ENCODE data around the gene OR4C3. TPM values are rescaled to one million over a fixed set of nuclear protein-coding genes. Genes with fewer than 3 reads are reported as not detected.
A peak's percentile ranks its signal among the peaks of the same experiment; 100 is the strongest.

OR4C3 gene
- total and polyA plus RNA-seq, 9 of the 15 experiments (the other 6 are each of a cell fraction or from before 2014, with no cell fraction given): not detected

GRCh38 chr11:48307760-48308386 lies 16.8 kb upstream of the OR4C3 start:
- H3K4me3 ChIP-seq: no peak overlapping the region
- WGBS (ENCODE audit: insufficient coverage, low coverage, missing lambda C conversion rate): 4% methylated on average over 5 of the region's 5 CpGs
- H3K36me3 ChIP-seq (ENCODE audit: control insufficient read depth, insufficient read depth, low read length): no peaks in the 10 kb centered on the region
- no peaks in the 10 kb centered on the region for H3K79me2 ChIP-seq (ENCODE audit: control insufficient read depth, insufficient read depth, low read length)
- no TSS peak for BruUV-seq (replicated peaks)
- no peaks in the 10 kb centered on the region for H3K4me1 ChIP-seq (replicated peaks in 1 of 2; ENCODE audit: control insufficient read depth in 2 of 2, insufficient read depth in 2 of 2, low read length in 2 of 2)
- POLR2A ChIA-PET: no interaction called here
- intact Hi-C loops (cut with micrococcal nuclease) (loop anchor here (2.0 to 10.0 kb wide), 2 partner anchors 135 to 1687 kb away; no protein-coding TSS in a partner anchor), in situ Hi-C loops (cut with MboI) (no loop called here)
- H3K9me3 ChIP-seq (replicated peaks; ENCODE audit: control insufficient read depth, insufficient read depth, low read depth, low read length): no peaks in the 10 kb centered on the region
- H3K27me3 ChIP-seq (ENCODE audit: control insufficient read depth in 2 of 2, insufficient read depth in 2 of 2, low read length in 2 of 2): no peaks in the 10 kb centered on the region
- no peak overlapping the region for H3K9ac ChIP-seq (ENCODE audit: insufficient read depth in 1 of 2, low read depth in 2 of 2, low read length in 2 of 2)
- no peaks in the 10 kb centered on the region for H3K9me1 ChIP-seq (ENCODE audit: control insufficient read depth, insufficient read depth, low read length)
- CTCF ChIA-PET (ENCODE audit: low intra/inter-chr PET ratio): no interaction called here
- peak; percentile 36 to 65 (median 48) for DNase-seq (ENCODE audit: extremely low read depth in 1 of 4, low spot score in 3 of 4)
- FAIRE-seq: peak; percentile 86
- H3K4me2 ChIP-seq (ENCODE audit: insufficient read depth, low read length): no peak overlapping the region
- no peak overlapping the region for H2AFZ ChIP-seq (ENCODE audit: low read depth, low read length)
- no peak overlapping the region for H3K27ac ChIP-seq (ENCODE audit: extremely low read depth, low read depth, low read length)
- no peaks in the 10 kb centered on the region for H4K20me1 ChIP-seq (replicated peaks; ENCODE audit: control insufficient read depth, insufficient read depth, low read length)
- ATAC-seq: peak; percentile 83
- TF ChIP-seq NCOA2 (IDR thresholded peaks at IDR 0.05; ENCODE audit: partially characterized antibody in 2 of 2) (no peak), RAD21 (CRISPR knock-in tag; conservative IDR thresholded peaks at IDR 0.05 in 1 of 2, IDR thresholded peaks at IDR 0.05 in 1 of 2) (peak; percentile 66 to 81), DEAF1 (CRISPR knock-in tag; IDR thresholded peaks at IDR 0.05) (0 out of 2 replicates have a peak, but pooled peaks have one; percentile 18), KLF16 (IDR thresholded peaks at IDR 0.05) (peak; percentile 27; the same call in 1 of the 2 replicates), ZC3H4 (CRISPR knock-in tag; IDR thresholded peaks at IDR 0.05; ENCODE audit: borderline replicate concordance) (no peak), REST (IDR thresholded peaks at IDR 0.05; ENCODE audit: borderline replicate concordance) (peak; percentile 48; the same call in 1 of the 2 replicates), REST (CRISPR knock-in tag; IDR thresholded peaks at IDR 0.05; ENCODE audit: low read depth) (no peak), DACH1 (IDR thresholded peaks at IDR 0.05; ENCODE audit: partially characterized antibody) (peak; percentile 70), TFAP4 (CRISPR knock-in tag; IDR thresholded peaks at IDR 0.05; ENCODE audit: borderline replicate concordance) (peak; percentile 37; the same call in 1 of the 2 replicates)
